Ascending aorta (tissue), 2 donors: ENCODE results near the gene SLC35E2B. TPM values are rescaled to one million over a fixed set of nuclear protein-coding genes. Genes with fewer than 3 reads are reported as not detected.

ENCODE experiments used
- DNase-seq, 2 donors: peaks; one replicate each; pipeline ENCODE4 v3.0.0-alpha.2; 2019; ENCODE audit warnings: low spot score in 2 of 2
- H3K27ac ChIP-seq, 2 donors: fragments of 200-600 bp; sonication (generic); one replicate each; pipeline ENCODE4 v1.5.1; 2016 to 2017; ENCODE audit warnings: mild to moderate bottlenecking in 1 of 2
- H3K27me3 ChIP-seq: fragments of 200-600 bp; sonication (generic); one replicate; pipeline ENCODE4 v1.5.1; 2017
- H3K36me3 ChIP-seq, 2 donors: fragments of 200-600 bp; sonication (generic); one replicate each; pipeline ENCODE4 v1.5.1; 2016
- H3K4me1 ChIP-seq, 2 donors: fragments of 200-600 bp; sonication (generic); one replicate each; pipeline ENCODE4 v1.5.1; 2016 to 2017; ENCODE audit warnings: mild to moderate bottlenecking in 1 of 2
- H3K4me3 ChIP-seq, 2 donors: fragments of 200-600 bp; sonication (generic); one replicate each; pipeline ENCODE4 v1.5.1; 2016 to 2017; ENCODE audit warnings: mild to moderate bottlenecking in 1 of 2
- H3K9me3 ChIP-seq, 2 donors: fragments of 200-600 bp; sonication (generic); one replicate each; pipeline ENCODE4 v1.5.1; 2016
- CTCF ChIP-seq, 3 experiments: fragments of 200-600 bp in 2 of 3; fragments of 450-650 bp in 1 of 3; sonication (generic) in 2 of 3; IDR thresholded peaks; one replicate each; pipeline ENCODE4 v1.5.1; 2016 to 2019; ENCODE audit warnings: antibody characterized with exemption in 3 of 3, mild to moderate bottlenecking in 1 of 3, moderate library complexity in 1 of 3
- intact Hi-C: fragments of 100-400 bp; cut with DNase I; formaldehyde crosslinking; loops from one replicate; pipeline ENCODE4 v1.15.1; 2023
- total RNA-seq: library from RNA; depleted of rRNA; stranded (reverse); fragments of >200 nt; gene quantifications from one replicate; pipeline ENCODE4 v1.1.0, GENCODE V29; 2016

Gene SLC35E2B
- total RNA-seq, 1 donor from 2014 or later: 43.7 TPM

- Histone ChIP-seq H3K27ac (no peak overlapping the region), H3K9me3 (no peaks in the 10 kb centered on the region), H3K4me3 (peak overlapping the region; percentile 97 to 100), H3K36me3 (peaks cover 0 to 6% of the 10 kb centered on the region in 2 donors), H3K4me1 (peaks cover 15 to 25% of the 10 kb centered on the region in 2 donors), H3K27me3 (no peaks in the 10 kb centered on the region)
- intact Hi-C loops: loop anchor here (5.0 to 10.0 kb wide), 3 partner anchors 40 to 290 kb away; partner anchors contain the start of genes CDK11B and MRPL20
- no peak for TF ChIP-seq CTCF (IDR thresholded peaks at IDR 0.05)
- DNase-seq: no peak
Measured at GRCh38 chr1:1616838-1617237, 75.8 kb downstream of the SLC35E2B start.

GRCh38 chr1:1616045-1616790 lies 76.4 kb downstream of the SLC35E2B start:
- H3K4me1 ChIP-seq: peaks cover 15 to 25% of the 10 kb centered on the region in 2 donors
- no peaks in the 10 kb centered on the region for H3K9me3 ChIP-seq
- peak overlapping the region; percentile 100 for H3K27ac ChIP-seq
- peak overlapping the region; percentile 97 to 100 for H3K4me3 ChIP-seq
- intact Hi-C loops: loop anchor here (5.0 to 10.0 kb wide), 3 partner anchors 41 to 291 kb away; partner anchors contain the start of genes CDK11B and MRPL20
- H3K27me3 ChIP-seq: no peaks in the 10 kb centered on the region
- no peak for TF ChIP-seq CTCF (IDR thresholded peaks at IDR 0.05)
- DNase-seq: no peak
- peaks cover 0 to 6% of the 10 kb centered on the region in 2 donors for H3K36me3 ChIP-seq

- peak; percentile 74 to 97 for DNase-seq
- H3K4me1 ChIP-seq: peaks cover 15 to 25% of the 10 kb centered on the region in 2 donors
- H3K9me3 ChIP-seq: no peaks in the 10 kb centered on the region
- peak in 1 of 3 experiments; percentile 18 for TF ChIP-seq CTCF (IDR thresholded peaks at IDR 0.05)
- peaks cover 0 to 6% of the 10 kb centered on the region in 2 donors for H3K36me3 ChIP-seq
- no peaks in the 10 kb centered on the region for H3K27me3 ChIP-seq
- peak within 1 kb of the TSS; percentile 100 for H3K27ac ChIP-seq
- intact Hi-C loops: loop anchor here (1.0 to 10.0 kb wide), 6 partner anchors 41 to 307 kb away; partner anchors contain the start of genes ATAD3A, CDK11B, MRPL20 and PUSL1
- peak within 1 kb of the TSS; percentile 97 to 100 for H3K4me3 ChIP-seq
Measured at GRCh38 chr1:1615256-1616044, 77.1 kb downstream of the SLC35E2B start, which contains the start of gene MIB2. TSS of gene MIB2 (plus strand) at chr1:1615500. CDS start at chr1:1623453, 7,953 bp downstream.

GRCh38 chr1:1614954-1615255 lies 77.7 kb downstream of the SLC35E2B start:
- Histone ChIP-seq H3K27ac (peak overlapping the region; percentile 100), H3K4me1 (peaks cover 15 to 25% of the 10 kb centered on the region in 2 donors), H3K4me3 (peak overlapping the region; percentile 97 to 100), H3K9me3 (no peaks in the 10 kb centered on the region), H3K27me3 (no peaks in the 10 kb centered on the region), H3K36me3 (peaks cover 0 to 6% of the 10 kb centered on the region in 2 donors)
- DNase-seq: no peak
- intact Hi-C loops: loop anchor here (1.0 to 10.0 kb wide), 6 partner anchors 41 to 307 kb away; partner anchors contain the start of genes ATAD3A, CDK11B, MRPL20 and PUSL1
- no peak for TF ChIP-seq CTCF (IDR thresholded peaks at IDR 0.05)

- DNase-seq: no peak
- intact Hi-C loops: loop anchor here (10.0 kb wide), 1 partner anchor 210 kb away; the partner anchor contains the start of gene MRPL20
- Histone ChIP-seq H3K4me3 (peak overlapping the region; percentile 97 to 100), H3K9me3 (no peaks in the 10 kb centered on the region), H3K4me1 (peaks cover 15 to 25% of the 10 kb centered on the region in 2 donors), H3K27me3 (no peaks in the 10 kb centered on the region), H3K36me3 (peaks cover 0 to 6% of the 10 kb centered on the region in 2 donors), H3K27ac (peak overlapping the region; percentile 100)
- no peak for TF ChIP-seq CTCF (IDR thresholded peaks at IDR 0.05)
Measured at GRCh38 chr1:1614204-1614953, 78.2 kb downstream of the SLC35E2B start.
